KBM-7 (cell line): Measurements from ENCODE around the gene MYO18B.

ENCODE experiments used
- DNase-seq: peaks from one replicate; pipeline ENCODE4 v3.0.0-alpha.2; 2015
- in situ Hi-C: fragments of 300-500 bp; cut with MboI; formaldehyde crosslinking; loops from 2 replicates; pipeline ENCODE4 v1.14.3; 2020; ENCODE audit warnings: low sequenced_read_pairs, low pct_unique_long_range_greater_than_20kb, mixed read lengths

MYO18B gene

GRCh38 chr22:25764270-25765015 lies 22.5 kb downstream of the MYO18B start:
- DNase-seq, result no peak
- in situ Hi-C loops, result no loop called here

- DNase-seq, result no peak
- in situ Hi-C loops, result no loop called here
Observed at GRCh38 chr22:25765016-25765367, 23.0 kb downstream of the MYO18B start.

- in situ Hi-C loops, result no loop called here
Observed at GRCh38 chr22:25765801-25766200, 23.8 kb downstream of the MYO18B start.

GRCh38 chr22:25766418-25766817 lies 24.4 kb downstream of the MYO18B start:
- in situ Hi-C loops, result no loop called here
- DNase-seq, result no peak

More at GRCh38 chr22:25765801-25766200, 23.8 kb downstream of the MYO18B start:
- no peak for DNase-seq

GRCh38 chr22:25770333-25770732 lies 28.3 kb downstream of the MYO18B start:
- no peak for DNase-seq
- in situ Hi-C loops, result loop anchor here (10.0 kb wide), 1 partner anchor 306 kb away; no protein-coding TSS in a partner anchor

GRCh38 chr22:25772288-25772687 lies 30.3 kb downstream of the MYO18B start:
- in situ Hi-C loops, result loop anchor here (10.0 kb wide), 1 partner anchor 307 kb away; no protein-coding TSS in a partner anchor
- DNase-seq, result no peak

GRCh38 chr22:25774575-25775026 lies 32.6 kb downstream of the MYO18B start:
- in situ Hi-C loops, result loop anchor here (10.0 kb wide), 1 partner anchor 310 kb away; no protein-coding TSS in a partner anchor
- DNase-seq, result no peak

- no peak for DNase-seq
- in situ Hi-C loops, result loop anchor here (10.0 kb wide), 1 partner anchor 311 kb away; no protein-coding TSS in a partner anchor
Observed at GRCh38 chr22:25775531-25775930, 33.5 kb downstream of the MYO18B start.

- in situ Hi-C loops, result loop anchor here (10.0 kb wide), 1 partner anchor 313 kb away; no protein-coding TSS in a partner anchor
Observed at GRCh38 chr22:25777411-25777810, 35.4 kb downstream of the MYO18B start.

GRCh38 chr22:25777870-25778269 lies 35.9 kb downstream of the MYO18B start:
- in situ Hi-C loops, result loop anchor here (10.0 kb wide), 1 partner anchor 313 kb away; no protein-coding TSS in a partner anchor

More at GRCh38 chr22:25777411-25777810, 35.4 kb downstream of the MYO18B start:
- no peak for DNase-seq

GRCh38 chr22:25779426-25779825 lies 37.4 kb downstream of the MYO18B start:
- in situ Hi-C loops, result loop anchor here (10.0 kb wide), 1 partner anchor 315 kb away; no protein-coding TSS in a partner anchor
- no peak for DNase-seq

More at GRCh38 chr22:25777870-25778269, 35.9 kb downstream of the MYO18B start:
- DNase-seq, result peak; percentile 38

GRCh38 chr22:25779890-25780289 lies 37.9 kb downstream of the MYO18B start:
- in situ Hi-C loops, result loop anchor here (10.0 kb wide), 1 partner anchor 315 kb away; no protein-coding TSS in a partner anchor
- DNase-seq, result no peak

GRCh38 chr22:25780673-25781072 lies 38.7 kb downstream of the MYO18B start:
- in situ Hi-C loops, result no loop called here

GRCh38 chr22:25781801-25782200 lies 39.8 kb downstream of the MYO18B start:
- no peak for DNase-seq
- in situ Hi-C loops, result no loop called here

More at GRCh38 chr22:25780673-25781072, 38.7 kb downstream of the MYO18B start:
- DNase-seq, result no peak

GRCh38 chr22:25782831-25783230 lies 40.8 kb downstream of the MYO18B start:
- in situ Hi-C loops, result no loop called here
- no peak for DNase-seq

- no peak for DNase-seq
- in situ Hi-C loops, result no loop called here
Observed at GRCh38 chr22:25783856-25784255, 41.9 kb downstream of the MYO18B start.

GRCh38 chr22:25786165-25786564 lies 44.2 kb downstream of the MYO18B start:
- in situ Hi-C loops, result no loop called here
- no peak for DNase-seq

- no peak for DNase-seq
- in situ Hi-C loops, result no loop called here
Observed at GRCh38 chr22:25791556-25791955, 49.6 kb downstream of the MYO18B start.

- in situ Hi-C loops, result no loop called here
- no peak for DNase-seq
Observed at GRCh38 chr22:25795478-25795877, 53.5 kb downstream of the MYO18B start.

- DNase-seq, result no peak
- in situ Hi-C loops, result no loop called here
Observed at GRCh38 chr22:25797498-25798290, 55.7 kb downstream of the MYO18B start.
